ENCODE measurements around the gene SLC16A4.

DNA sequence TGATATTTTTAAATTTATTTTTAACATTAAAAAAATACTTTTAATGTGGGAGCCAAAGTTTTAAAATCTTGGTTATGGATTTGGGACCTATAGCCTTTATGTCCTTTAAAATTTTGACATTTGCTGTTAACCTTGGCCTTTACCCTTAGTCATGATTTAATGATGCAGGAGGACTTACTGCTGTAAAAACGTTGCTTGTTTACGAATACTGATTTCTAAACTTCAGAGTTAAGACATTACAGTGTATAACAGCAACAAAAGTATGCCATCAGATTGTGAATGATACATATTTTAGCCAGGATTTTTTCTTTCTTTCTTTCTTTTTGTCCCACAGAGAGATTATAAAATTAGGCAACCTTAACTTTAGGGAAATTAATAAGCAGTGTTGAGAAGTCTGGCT is 42.8 kb downstream of the SLC16A4 start:
- TF ChIP-seq, protein P1, sequence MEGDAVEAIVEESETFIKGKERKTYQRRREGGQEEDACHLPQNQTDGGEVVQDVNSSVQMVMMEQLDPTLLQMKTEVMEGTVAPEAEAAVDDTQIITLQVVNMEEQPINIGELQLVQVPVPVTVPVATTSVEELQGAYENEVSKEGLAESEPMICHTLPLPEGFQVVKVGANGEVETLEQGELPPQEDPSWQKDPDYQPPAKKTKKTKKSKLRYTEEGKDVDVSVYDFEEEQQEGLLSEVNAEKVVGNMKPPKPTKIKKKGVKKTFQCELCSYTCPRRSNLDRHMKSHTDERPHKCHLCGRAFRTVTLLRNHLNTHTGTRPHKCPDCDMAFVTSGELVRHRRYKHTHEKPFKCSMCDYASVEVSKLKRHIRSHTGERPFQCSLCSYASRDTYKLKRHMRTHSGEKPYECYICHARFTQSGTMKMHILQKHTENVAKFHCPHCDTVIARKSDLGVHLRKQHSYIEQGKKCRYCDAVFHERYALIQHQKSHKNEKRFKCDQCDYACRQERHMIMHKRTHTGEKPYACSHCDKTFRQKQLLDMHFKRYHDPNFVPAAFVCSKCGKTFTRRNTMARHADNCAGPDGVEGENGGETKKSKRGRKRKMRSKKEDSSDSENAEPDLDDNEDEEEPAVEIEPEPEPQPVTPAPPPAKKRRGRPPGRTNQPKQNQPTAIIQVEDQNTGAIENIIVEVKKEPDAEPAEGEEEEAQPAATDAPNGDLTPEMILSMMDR (conservative IDR thresholded peaks at IDR 0.05; ENCODE audit: low read depth in 2 of 2): no peak
- TF ChIP-seq, protein P2, sequence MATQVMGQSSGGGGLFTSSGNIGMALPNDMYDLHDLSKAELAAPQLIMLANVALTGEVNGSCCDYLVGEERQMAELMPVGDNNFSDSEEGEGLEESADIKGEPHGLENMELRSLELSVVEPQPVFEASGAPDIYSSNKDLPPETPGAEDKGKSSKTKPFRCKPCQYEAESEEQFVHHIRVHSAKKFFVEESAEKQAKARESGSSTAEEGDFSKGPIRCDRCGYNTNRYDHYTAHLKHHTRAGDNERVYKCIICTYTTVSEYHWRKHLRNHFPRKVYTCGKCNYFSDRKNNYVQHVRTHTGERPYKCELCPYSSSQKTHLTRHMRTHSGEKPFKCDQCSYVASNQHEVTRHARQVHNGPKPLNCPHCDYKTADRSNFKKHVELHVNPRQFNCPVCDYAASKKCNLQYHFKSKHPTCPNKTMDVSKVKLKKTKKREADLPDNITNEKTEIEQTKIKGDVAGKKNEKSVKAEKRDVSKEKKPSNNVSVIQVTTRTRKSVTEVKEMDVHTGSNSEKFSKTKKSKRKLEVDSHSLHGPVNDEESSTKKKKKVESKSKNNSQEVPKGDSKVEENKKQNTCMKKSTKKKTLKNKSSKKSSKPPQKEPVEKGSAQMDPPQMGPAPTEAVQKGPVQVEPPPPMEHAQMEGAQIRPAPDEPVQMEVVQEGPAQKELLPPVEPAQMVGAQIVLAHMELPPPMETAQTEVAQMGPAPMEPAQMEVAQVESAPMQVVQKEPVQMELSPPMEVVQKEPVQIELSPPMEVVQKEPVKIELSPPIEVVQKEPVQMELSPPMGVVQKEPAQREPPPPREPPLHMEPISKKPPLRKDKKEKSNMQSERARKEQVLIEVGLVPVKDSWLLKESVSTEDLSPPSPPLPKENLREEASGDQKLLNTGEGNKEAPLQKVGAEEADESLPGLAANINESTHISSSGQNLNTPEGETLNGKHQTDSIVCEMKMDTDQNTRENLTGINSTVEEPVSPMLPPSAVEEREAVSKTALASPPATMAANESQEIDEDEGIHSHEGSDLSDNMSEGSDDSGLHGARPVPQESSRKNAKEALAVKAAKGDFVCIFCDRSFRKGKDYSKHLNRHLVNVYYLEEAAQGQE (IDR thresholded peaks at IDR 0.05; ENCODE audit: unreplicated experiment): no peak
- TF ChIP-seq EZH2phosphoT487 (IDR thresholded peaks at IDR 0.05; ENCODE audit: unreplicated experiment) (no peak), POLR2AphosphoS5 (IDR thresholded peaks at IDR 0.05; ENCODE audit: low read depth) (no peak), JUNB (IDR thresholded peaks at IDR 0.05; ENCODE audit: unreplicated experiment) (no peak), EZH2 (IDR thresholded peaks at IDR 0.05; ENCODE audit: low read depth, unreplicated experiment) (no peak), ZNF114 (CRISPR knock-in tag; IDR thresholded peaks at IDR 0.05) (no peak), CREB1 (CRISPR knock-in tag; IDR thresholded peaks at IDR 0.05; ENCODE audit: low read depth) (no peak), ZNF331 (CRISPR knock-in tag; IDR thresholded peaks at IDR 0.05; ENCODE audit: low read depth) (no peak)

Measured in GM23338 (cell line).